22Rv1 (cell line): ENCODE data around the gene ARHGDIB.

Source experiments
- CTCF ChIP-seq: fragments of 450-650 bp; IDR thresholded peaks from 2 replicates; pipeline ENCODE4 v1.5.1; 2017; ENCODE audit warnings: mild to moderate bottlenecking
- ZFX ChIP-seq: fragments of 450-650 bp; IDR thresholded peaks from 2 replicates; pipeline ENCODE4 v1.6.1; 2017; ENCODE audit warnings: antibody characterized with exemption, borderline replicate concordance

DNA sequence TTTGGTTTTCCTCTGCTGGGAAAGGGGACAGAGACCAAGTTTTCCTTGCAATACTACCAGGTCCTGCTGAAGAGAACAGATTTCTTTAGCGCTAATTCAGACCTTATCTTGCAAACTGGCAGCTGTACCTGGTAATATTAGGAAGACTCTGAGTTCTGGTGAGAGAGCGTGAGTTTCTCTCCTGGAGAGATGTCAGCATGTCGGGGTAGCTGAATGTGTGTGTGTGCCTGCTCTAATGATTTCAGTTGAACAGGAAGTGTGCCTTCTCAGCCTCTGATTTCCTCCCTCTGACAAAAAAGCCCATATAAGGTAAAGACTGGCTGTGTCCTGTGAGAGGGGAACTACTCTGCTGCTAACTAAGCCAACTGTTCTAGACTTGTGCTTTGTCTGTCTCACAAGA lies 12.7 kb downstream of the ARHGDIB start:
- TF ChIP-seq CTCF (no peak), ZFX (no peak)
